ENCODE measurements around the gene TFDP1.
A peak's percentile ranks its signal among the peaks of the same experiment; 100 is the strongest.

TFDP1 gene

GRCh38 chr13:113652404-113653263, 68.1 kb downstream of the TFDP1 start:
- no peak for TF ChIP-seq CTCF (IDR thresholded peaks at IDR 0.05; ENCODE audit: poor library complexity, severe bottlenecking)
- no peaks in the 10 kb centered on the region for H3K9me3 ChIP-seq (ENCODE audit: severe bottlenecking)
- ATAC-seq (ENCODE audit: low read depth) (no peak), DNase-seq (ENCODE audit: low spot score) (peak; percentile 45)
- H3K4me1 ChIP-seq (ENCODE audit: insufficient read depth, poor library complexity, severe bottlenecking): no peaks in the 10 kb centered on the region
- H3K27ac ChIP-seq (ENCODE audit: poor library complexity, severe bottlenecking): no peak overlapping the region
- H3K36me3 ChIP-seq (ENCODE audit: low read depth): no peaks in the 10 kb centered on the region
- no peaks in the 10 kb centered on the region for H3K27me3 ChIP-seq (ENCODE audit: insufficient read depth, poor library complexity, severe bottlenecking)
- no peak overlapping the region for H3K4me3 ChIP-seq (ENCODE audit: severe bottlenecking)

- Histone ChIP-seq H3K27ac (ENCODE audit: poor library complexity, severe bottlenecking) (no peak overlapping the region), H3K36me3 (ENCODE audit: low read depth) (no peaks in the 10 kb centered on the region), H3K9me3 (ENCODE audit: severe bottlenecking) (no peaks in the 10 kb centered on the region), H3K4me1 (ENCODE audit: insufficient read depth, poor library complexity, severe bottlenecking) (no peaks in the 10 kb centered on the region), H3K4me3 (ENCODE audit: severe bottlenecking) (no peak overlapping the region), H3K27me3 (ENCODE audit: insufficient read depth, poor library complexity, severe bottlenecking) (no peaks in the 10 kb centered on the region)
- DNase-seq (ENCODE audit: low spot score): peak; percentile 60
- no peak for TF ChIP-seq CTCF (IDR thresholded peaks at IDR 0.05; ENCODE audit: poor library complexity, severe bottlenecking)
- ATAC-seq (ENCODE audit: low read depth): no peak
Observed at GRCh38 chr13:113653264-113654174, 69.0 kb downstream of the TFDP1 start.

GRCh38 chr13:113654175-113654560, 69.6 kb downstream of the TFDP1 start:
- no peaks in the 10 kb centered on the region for H3K9me3 ChIP-seq (ENCODE audit: severe bottlenecking)
- no peaks in the 10 kb centered on the region for H3K4me1 ChIP-seq (ENCODE audit: insufficient read depth, poor library complexity, severe bottlenecking)
- TF ChIP-seq CTCF (IDR thresholded peaks at IDR 0.05; ENCODE audit: poor library complexity, severe bottlenecking): no peak
- no peaks in the 10 kb centered on the region for H3K27me3 ChIP-seq (ENCODE audit: insufficient read depth, poor library complexity, severe bottlenecking)
- no peak for ATAC-seq (ENCODE audit: low read depth)
- no peaks in the 10 kb centered on the region for H3K36me3 ChIP-seq (ENCODE audit: low read depth)
- no peak overlapping the region for H3K4me3 ChIP-seq (ENCODE audit: severe bottlenecking)
- no peak for DNase-seq (ENCODE audit: low spot score)
- H3K27ac ChIP-seq (ENCODE audit: poor library complexity, severe bottlenecking): no peak overlapping the region

GRCh38 chr13:113654591-113655345, 70.2 kb downstream of the TFDP1 start:
- Histone ChIP-seq H3K4me3 (ENCODE audit: severe bottlenecking) (no peak overlapping the region), H3K4me1 (ENCODE audit: insufficient read depth, poor library complexity, severe bottlenecking) (no peaks in the 10 kb centered on the region), H3K27ac (ENCODE audit: poor library complexity, severe bottlenecking) (no peak overlapping the region), H3K27me3 (ENCODE audit: insufficient read depth, poor library complexity, severe bottlenecking) (no peaks in the 10 kb centered on the region), H3K9me3 (ENCODE audit: severe bottlenecking) (no peaks in the 10 kb centered on the region), H3K36me3 (ENCODE audit: low read depth) (no peaks in the 10 kb centered on the region)
- ATAC-seq (ENCODE audit: low read depth) (no peak), DNase-seq (ENCODE audit: low spot score) (peak; percentile 54)
- no peak for TF ChIP-seq CTCF (IDR thresholded peaks at IDR 0.05; ENCODE audit: poor library complexity, severe bottlenecking)

Measured in RWPE2 (cell line).